Endothelial cell (in vitro differentiated cells): ENCODE data around the gene NUDT5. TPM values are rescaled to one million over a fixed set of nuclear protein-coding genes. Genes with fewer than 3 reads are reported as not detected.
"Not testable (repeated sequence)": the region's sequence is repeated elsewhere in the genome, so short reads cannot be mapped to it uniquely, and the experiment has no call there.

Experiments used
- DNase-seq: peaks from one replicate; pipeline ENCODE4 v3.0.0; 2021; ENCODE audit warnings: low spot score
- H3K27ac Mint-ChIP-seq: one replicate; pipeline ENCODE4 v1.8.0; 2021; ENCODE audit warnings: mixed read lengths, inconsistent platforms; ENCODE audit not compliant: unreplicated experiment
- H3K27me3 Mint-ChIP-seq: one replicate; pipeline ENCODE4 v1.8.0; 2021; ENCODE audit warnings: mild to moderate bottlenecking, moderate library complexity, mixed read lengths, inconsistent platforms; ENCODE audit not compliant: unreplicated experiment
- H3K36me3 Mint-ChIP-seq: one replicate; pipeline ENCODE4 v1.8.0; 2021; ENCODE audit warnings: mild to moderate bottlenecking, low read depth, mixed read lengths, inconsistent platforms; ENCODE audit not compliant: unreplicated experiment
- H3K4me1 Mint-ChIP-seq: one replicate; pipeline ENCODE4 v1.8.0; 2021; ENCODE audit warnings: mild to moderate bottlenecking, mixed read lengths, inconsistent platforms; ENCODE audit not compliant: unreplicated experiment
- H3K4me3 Mint-ChIP-seq: one replicate; pipeline ENCODE4 v1.8.0; 2021; ENCODE audit warnings: mild to moderate bottlenecking, mixed read lengths, inconsistent platforms; ENCODE audit not compliant: unreplicated experiment
- H3K9me3 Mint-ChIP-seq: one replicate; pipeline ENCODE4 v1.8.0; 2021; ENCODE audit warnings: mixed read lengths, inconsistent platforms; ENCODE audit not compliant: unreplicated experiment
- total RNA-seq: library from RNA; stranded (reverse); fragmentation: NEBNext Ultra II Directional; extraction: Animal tissue kit (Norgen Biotek cat#: 25700); gene quantifications from one replicate; pipeline ENCODE4 v1.2.1, GENCODE V29; 2021; ENCODE audit not compliant: unreplicated experiment
- TF ChIP-seq, protein P1 (sequence below): fragments of 200-600 bp; sonication (generic); IDR thresholded peaks from one replicate; pipeline ENCODE4 v1.5.0; 2021; ENCODE audit warnings: antibody characterized with exemption; ENCODE audit not compliant: unreplicated experiment

The NUDT5 gene
- total RNA-seq, 1 donor from 2014 or later: 61.8 TPM

DNA sequence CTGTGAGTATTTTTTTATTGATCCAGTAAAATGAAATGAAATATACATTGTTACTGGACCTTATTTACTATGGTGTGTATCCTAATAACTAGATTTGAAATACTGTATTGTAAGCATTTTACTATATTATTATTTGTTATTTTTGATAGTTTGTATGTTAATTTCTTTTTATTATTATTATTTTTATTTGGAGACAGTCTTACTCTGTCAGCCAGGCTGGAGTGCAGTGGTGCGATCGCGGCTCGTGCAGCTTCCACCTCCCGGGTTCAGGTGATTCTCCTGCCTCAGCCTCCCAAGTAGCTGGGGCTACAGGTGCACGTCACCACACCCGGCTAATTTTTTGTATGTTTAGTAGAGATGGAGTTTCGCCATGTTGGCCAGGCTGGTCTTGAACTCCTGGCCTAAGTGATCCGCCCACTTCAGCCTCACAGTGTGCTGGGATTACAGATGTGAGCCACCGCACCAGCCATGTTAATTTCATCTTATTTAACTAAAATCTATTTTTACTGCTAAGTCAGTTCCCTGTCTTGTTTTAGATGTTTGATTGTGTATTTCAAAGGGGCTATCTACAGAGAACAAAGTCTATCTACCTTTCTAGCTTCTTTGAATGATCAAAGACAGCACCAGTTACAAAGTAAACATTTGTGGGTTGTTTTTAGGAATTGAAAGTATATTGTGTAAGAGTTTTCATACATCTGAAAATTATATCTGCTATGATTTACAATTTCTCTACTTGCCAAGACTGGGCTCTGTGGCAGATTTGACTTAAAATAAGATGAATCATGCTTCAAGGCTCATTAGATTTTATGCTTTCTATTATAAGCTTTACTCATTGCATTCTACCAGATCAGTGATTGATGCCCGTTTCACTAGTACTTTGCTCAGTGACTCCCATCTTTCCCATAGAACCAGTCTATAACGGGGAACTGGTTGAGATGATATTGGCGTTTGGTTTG is 41.9 kb upstream of the NUDT5 start:
- DNase-seq: no peak
- Mint-ChIP-seq H3K4me3 (no peak overlapping the region), H3K9me3 (no peaks in the 10 kb centered on the region), H3K36me3 (peaks cover 33% of the 10 kb centered on the region), H3K27me3 (no peaks in the 10 kb centered on the region), H3K4me1 (peaks cover 14% of the 10 kb centered on the region), H3K27ac (no peak overlapping the region)
- TF ChIP-seq, protein P1, sequence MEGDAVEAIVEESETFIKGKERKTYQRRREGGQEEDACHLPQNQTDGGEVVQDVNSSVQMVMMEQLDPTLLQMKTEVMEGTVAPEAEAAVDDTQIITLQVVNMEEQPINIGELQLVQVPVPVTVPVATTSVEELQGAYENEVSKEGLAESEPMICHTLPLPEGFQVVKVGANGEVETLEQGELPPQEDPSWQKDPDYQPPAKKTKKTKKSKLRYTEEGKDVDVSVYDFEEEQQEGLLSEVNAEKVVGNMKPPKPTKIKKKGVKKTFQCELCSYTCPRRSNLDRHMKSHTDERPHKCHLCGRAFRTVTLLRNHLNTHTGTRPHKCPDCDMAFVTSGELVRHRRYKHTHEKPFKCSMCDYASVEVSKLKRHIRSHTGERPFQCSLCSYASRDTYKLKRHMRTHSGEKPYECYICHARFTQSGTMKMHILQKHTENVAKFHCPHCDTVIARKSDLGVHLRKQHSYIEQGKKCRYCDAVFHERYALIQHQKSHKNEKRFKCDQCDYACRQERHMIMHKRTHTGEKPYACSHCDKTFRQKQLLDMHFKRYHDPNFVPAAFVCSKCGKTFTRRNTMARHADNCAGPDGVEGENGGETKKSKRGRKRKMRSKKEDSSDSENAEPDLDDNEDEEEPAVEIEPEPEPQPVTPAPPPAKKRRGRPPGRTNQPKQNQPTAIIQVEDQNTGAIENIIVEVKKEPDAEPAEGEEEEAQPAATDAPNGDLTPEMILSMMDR: no peak

DNA sequence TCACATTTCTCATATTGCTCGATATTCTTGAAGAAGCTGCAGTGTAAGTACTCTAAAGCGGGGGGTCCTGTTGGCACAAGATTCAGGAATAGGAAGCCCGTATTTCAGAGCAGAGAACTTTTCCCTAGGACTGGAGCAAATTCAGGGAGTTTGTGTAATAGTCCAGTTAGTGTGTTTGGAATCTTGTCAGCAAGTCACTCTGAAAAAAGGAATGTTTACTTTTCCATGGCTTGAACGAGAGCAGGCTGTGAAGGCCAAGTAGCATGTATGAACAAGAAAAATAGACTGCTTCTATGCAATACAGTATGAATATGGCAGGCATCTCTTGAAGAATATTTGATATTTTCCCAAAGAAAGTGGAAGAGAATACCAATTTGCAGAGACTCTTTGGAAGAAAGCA is 40.1 kb upstream of the NUDT5 start:
- DNase-seq: no peak
- Mint-ChIP-seq H3K27ac (no peak overlapping the region), H3K9me3 (no peaks in the 10 kb centered on the region), H3K4me3 (no peak overlapping the region), H3K36me3 (peaks cover 30% of the 10 kb centered on the region), H3K27me3 (no peaks in the 10 kb centered on the region), H3K4me1 (no peaks in the 10 kb centered on the region)
- TF ChIP-seq, protein P1: no peak

DNA sequence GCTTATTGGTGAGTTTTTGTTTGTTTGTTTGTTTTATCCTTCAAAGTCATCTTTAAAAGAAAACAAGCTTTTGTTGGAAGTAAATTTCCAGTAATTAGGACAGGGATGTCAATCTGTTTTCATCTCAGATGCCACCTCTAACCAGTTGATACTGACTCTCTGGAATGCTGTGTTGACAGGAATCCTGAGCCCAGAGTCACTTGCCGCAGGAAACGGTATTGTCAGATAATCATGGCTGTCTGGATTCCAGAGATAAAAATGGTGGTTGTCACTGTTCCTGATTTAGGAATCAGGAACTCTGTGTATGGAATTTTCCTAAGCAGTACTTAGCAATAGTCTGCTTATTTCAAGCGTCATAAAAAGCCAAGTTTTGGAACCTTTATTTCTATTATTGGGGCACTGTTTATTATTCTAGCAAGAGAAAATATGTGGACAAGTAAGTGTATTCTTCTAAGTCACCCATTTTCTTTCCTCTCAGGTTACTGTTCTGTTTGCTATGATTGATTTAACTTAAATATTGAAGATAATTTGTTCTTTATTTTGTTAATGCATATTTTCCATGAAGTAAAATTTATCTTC is 39.5 kb upstream of the NUDT5 start:
- no peak overlapping the region for H3K4me3 Mint-ChIP-seq
- no peaks in the 10 kb centered on the region for H3K27me3 Mint-ChIP-seq
- DNase-seq: no peak
- H3K4me1 Mint-ChIP-seq: no peaks in the 10 kb centered on the region
- H3K9me3 Mint-ChIP-seq: no peaks in the 10 kb centered on the region
- no peak overlapping the region for H3K27ac Mint-ChIP-seq
- TF ChIP-seq, protein P1: no peak
- H3K36me3 Mint-ChIP-seq: peaks cover 31% of the 10 kb centered on the region

DNA sequence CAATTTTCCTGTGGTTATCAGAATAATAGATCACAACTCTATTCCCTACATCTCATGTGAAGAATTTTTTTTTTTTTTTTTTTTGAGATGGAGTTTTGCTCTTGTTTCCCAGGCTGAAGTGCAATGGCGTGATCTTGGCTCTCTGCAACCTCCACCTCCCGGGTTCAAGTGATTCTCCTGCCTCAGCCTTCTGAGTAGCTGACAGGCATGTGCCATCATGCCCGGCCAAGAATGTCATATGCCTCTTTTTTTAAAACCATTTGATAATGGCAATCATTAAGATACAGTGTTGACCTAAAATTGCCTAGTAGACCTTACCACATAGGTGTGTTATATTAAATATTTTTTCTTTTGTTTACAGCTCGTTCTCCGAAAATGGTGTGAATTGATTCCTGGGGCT is 39.0 kb upstream of the NUDT5 start:
- H3K4me1 Mint-ChIP-seq, H3K9me3 Mint-ChIP-seq, H3K27me3 Mint-ChIP-seq, H3K4me3 Mint-ChIP-seq, DNase-seq, H3K27ac Mint-ChIP-seq: not testable (repeated sequence)
- H3K36me3 Mint-ChIP-seq: peaks cover 32% of the 10 kb centered on the region

DNA sequence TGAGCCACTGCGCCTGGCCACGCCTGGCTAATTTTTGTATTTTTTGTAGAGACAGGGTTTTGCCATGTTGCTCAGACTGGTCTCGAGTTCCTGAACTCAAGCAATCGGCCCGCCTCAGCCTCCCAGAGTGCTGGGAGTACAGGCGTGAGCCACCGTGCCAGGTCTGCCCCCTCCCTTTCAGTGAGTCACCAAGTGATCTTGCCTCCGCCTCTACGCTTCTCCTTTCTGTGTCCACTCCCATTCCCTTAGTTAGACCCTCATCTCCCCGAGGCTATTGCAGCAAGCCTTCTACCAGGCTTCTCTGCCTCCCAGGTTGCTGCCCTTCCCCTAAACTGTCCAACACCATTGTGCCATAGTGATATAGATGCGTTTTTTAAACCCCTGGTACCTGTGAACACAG is 33.2 kb upstream of the NUDT5 start:
- DNase-seq: no peak
- Mint-ChIP-seq H3K4me3 (no peak overlapping the region), H3K4me1 (peaks cover 2% of the 10 kb centered on the region), H3K27ac (no peak overlapping the region), H3K27me3 (no peaks in the 10 kb centered on the region), H3K36me3 (peaks cover 37% of the 10 kb centered on the region), H3K9me3 (no peaks in the 10 kb centered on the region)
- TF ChIP-seq, protein P1: no peak

DNA sequence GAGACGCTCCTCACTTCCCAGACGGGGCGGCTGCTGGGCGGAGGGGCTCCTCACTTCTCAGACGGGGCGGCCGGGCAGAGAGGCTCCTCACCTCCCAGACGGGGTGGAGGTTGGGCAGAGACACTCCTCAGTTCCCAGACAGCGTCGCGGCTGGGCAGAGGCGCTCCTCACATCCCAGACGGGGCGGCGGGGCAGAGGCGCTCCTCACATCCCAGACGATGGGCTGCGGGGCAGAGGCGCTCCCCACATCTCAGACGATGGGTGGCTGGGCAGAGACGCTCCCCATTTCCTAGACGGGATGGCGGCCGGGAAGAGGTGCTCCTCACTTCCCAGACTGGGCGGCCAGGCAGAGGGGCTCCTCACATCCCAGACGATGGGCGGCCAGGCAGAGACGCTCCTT is 30.7 kb upstream of the NUDT5 start:
- not testable (repeated sequence) for H3K9me3 Mint-ChIP-seq, H3K27me3 Mint-ChIP-seq, DNase-seq, H3K4me3 Mint-ChIP-seq, H3K27ac Mint-ChIP-seq, H3K4me1 Mint-ChIP-seq
- peaks cover 41% of the 10 kb centered on the region for H3K36me3 Mint-ChIP-seq
